Measurements from ENCODE around the gene CDC7. TPM values are rescaled to one million over a fixed set of nuclear protein-coding genes. Genes with fewer than 3 reads are reported as not detected.
"Not testable (repeated sequence)": the region's sequence is repeated elsewhere in the genome, so short reads cannot be mapped to it uniquely, and the experiment has no call there.

CDC7 gene
- total RNA-seq, 1 experiment from 2014 or later, result 24.5 TPM

DNA sequence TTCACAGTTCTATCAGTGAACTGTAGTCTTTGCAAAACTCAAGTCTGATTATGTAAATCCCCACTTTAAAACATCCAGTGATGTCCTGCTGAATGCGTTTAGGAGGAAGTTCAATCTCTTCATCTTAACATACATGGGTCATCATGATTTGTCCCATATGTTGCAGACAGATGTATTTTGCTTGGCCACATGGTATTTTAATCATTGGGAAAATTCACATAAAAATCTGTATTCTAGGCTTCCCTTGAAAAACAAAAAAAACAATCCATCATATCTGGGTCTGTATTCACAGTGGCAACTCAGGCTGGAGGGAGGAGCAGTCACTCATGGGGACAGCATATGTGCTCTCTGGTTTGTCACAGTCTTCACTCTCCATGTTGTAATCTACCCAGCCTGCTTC is 44.8 kb upstream of the CDC7 start:
- Histone ChIP-seq H2AFZ (ENCODE audit: low read depth, low read length, poor library complexity, severe bottlenecking) (no peak overlapping the region), H3K27ac (ENCODE audit: low read depth, low read length) (no peak overlapping the region), H3K9ac (ENCODE audit: low read length) (no peak overlapping the region), H3K79me2 (ENCODE audit: insufficient read depth, low read length) (no peaks in the 10 kb centered on the region), H3K9me2 (ENCODE audit: insufficient read depth) (no peaks in the 10 kb centered on the region), H3K4me1 (ENCODE audit: control insufficient read depth in 1 of 2, insufficient read depth in 2 of 2, low read length in 2 of 2) (no peaks in the 10 kb centered on the region), H3K9me3 (ENCODE audit: control insufficient read depth in 1 of 2, insufficient read depth in 1 of 2, low read depth in 1 of 2, low read length in 2 of 2) (no peaks in the 10 kb centered on the region), H3K4me2 (ENCODE audit: low read length) (no peak overlapping the region), H3K27me3 (ENCODE audit: insufficient read depth, low read length) (no peaks in the 10 kb centered on the region), H3K4me3 (replicated peaks in 1 of 2; ENCODE audit: low read depth in 1 of 2, low read length in 2 of 2) (no peak overlapping the region), H4K20me1 (ENCODE audit: insufficient read depth) (no peaks in the 10 kb centered on the region), H3K36me3 (ENCODE audit: control insufficient read depth in 1 of 2, insufficient read depth in 2 of 2, low read length in 2 of 2) (no peaks in the 10 kb centered on the region)
- BruUV-seq (replicated peaks), result no TSS peak
- CTCF ChIA-PET, result no interaction called here
- POLR2A ChIA-PET, result no interaction called here
- RAD21 ChIA-PET (ENCODE audit: low non-redundant PET in 1 of 2, low total read pairs in 2 of 2, uncharacterized antibody in 2 of 2, unreplicated experiment in 2 of 2), result no interaction called here
- TF ChIP-seq SIN3A (IDR thresholded peaks at IDR 0.05; ENCODE audit: low read depth), result no peak
- no peak for TF ChIP-seq ZNF274 (IDR thresholded peaks at IDR 0.05; ENCODE audit: low read depth, low read length)
- TF ChIP-seq FOSL1 (IDR thresholded peaks at IDR 0.05; ENCODE audit: low read depth), result no peak
- TF ChIP-seq YY1 (IDR thresholded peaks at IDR 0.05; ENCODE audit: extremely low read depth, insufficient replicate concordance, low read depth, low read length), result no peak
- TF ChIP-seq JUND (IDR thresholded peaks at IDR 0.05), result no peak
- TF ChIP-seq, protein P1, sequence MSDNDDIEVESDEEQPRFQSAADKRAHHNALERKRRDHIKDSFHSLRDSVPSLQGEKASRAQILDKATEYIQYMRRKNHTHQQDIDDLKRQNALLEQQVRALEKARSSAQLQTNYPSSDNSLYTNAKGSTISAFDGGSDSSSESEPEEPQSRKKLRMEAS (IDR thresholded peaks at IDR 0.05), result no peak
- TF ChIP-seq, protein P2, sequence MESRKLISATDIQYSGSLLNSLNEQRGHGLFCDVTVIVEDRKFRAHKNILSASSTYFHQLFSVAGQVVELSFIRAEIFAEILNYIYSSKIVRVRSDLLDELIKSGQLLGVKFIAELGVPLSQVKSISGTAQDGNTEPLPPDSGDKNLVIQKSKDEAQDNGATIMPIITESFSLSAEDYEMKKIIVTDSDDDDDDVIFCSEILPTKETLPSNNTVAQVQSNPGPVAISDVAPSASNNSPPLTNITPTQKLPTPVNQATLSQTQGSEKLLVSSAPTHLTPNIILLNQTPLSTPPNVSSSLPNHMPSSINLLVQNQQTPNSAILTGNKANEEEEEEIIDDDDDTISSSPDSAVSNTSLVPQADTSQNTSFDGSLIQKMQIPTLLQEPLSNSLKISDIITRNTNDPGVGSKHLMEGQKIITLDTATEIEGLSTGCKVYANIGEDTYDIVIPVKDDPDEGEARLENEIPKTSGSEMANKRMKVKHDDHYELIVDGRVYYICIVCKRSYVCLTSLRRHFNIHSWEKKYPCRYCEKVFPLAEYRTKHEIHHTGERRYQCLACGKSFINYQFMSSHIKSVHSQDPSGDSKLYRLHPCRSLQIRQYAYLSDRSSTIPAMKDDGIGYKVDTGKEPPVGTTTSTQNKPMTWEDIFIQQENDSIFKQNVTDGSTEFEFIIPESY (IDR thresholded peaks at IDR 0.05; ENCODE audit: extremely low read depth, insufficient replicate concordance, low read length), result no peak
- no peak for TF ChIP-seq EZH2 (IDR thresholded peaks at IDR 0.05)
- ATAC-seq (no peak), DNase-seq (ENCODE audit: low read depth, low spot score) (no peak)
- intact Hi-C loops (cut with micrococcal nuclease), result no loop called here

DNA sequence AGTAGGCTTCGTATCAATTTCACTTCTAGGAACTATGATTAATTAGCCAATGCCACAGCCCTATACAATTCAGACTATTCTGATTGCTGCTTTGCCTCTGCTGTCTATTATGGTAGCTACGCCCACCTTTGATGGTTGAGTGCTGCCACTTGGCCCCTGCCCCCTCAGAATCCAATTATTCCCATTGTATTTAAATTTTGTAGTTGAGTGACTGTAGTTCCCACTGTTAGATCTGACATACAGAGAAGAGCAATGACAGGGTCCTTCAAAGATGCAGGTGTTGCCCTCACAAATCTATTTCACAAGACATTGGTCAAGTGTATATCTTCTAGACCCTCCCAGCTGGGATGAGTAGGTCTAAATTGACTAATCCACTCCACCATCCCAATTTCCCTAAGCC is 35.3 kb upstream of the CDC7 start:
- H3K79me2 ChIP-seq (ENCODE audit: insufficient read depth, low read length); intact Hi-C loops (cut with micrococcal nuclease); H3K9me3 ChIP-seq (ENCODE audit: control insufficient read depth in 1 of 2, insufficient read depth in 1 of 2, low read depth in 1 of 2, low read length in 2 of 2); H3K9ac ChIP-seq (ENCODE audit: low read length); CTCF ChIA-PET; DNase-seq (ENCODE audit: low read depth, low spot score); H3K27ac ChIP-seq (ENCODE audit: low read depth, low read length); RAD21 ChIA-PET (ENCODE audit: low non-redundant PET in 1 of 2, low total read pairs in 2 of 2, uncharacterized antibody in 2 of 2, unreplicated experiment in 2 of 2); H3K36me3 ChIP-seq (ENCODE audit: control insufficient read depth in 1 of 2, insufficient read depth in 2 of 2, low read length in 2 of 2); POLR2A ChIA-PET; H4K20me1 ChIP-seq (ENCODE audit: insufficient read depth); ATAC-seq; H3K4me2 ChIP-seq (ENCODE audit: low read length); H3K4me1 ChIP-seq (ENCODE audit: control insufficient read depth in 1 of 2, insufficient read depth in 2 of 2, low read length in 2 of 2); H3K27me3 ChIP-seq (ENCODE audit: insufficient read depth, low read length); H3K9me2 ChIP-seq (ENCODE audit: insufficient read depth); BruUV-seq (replicated peaks); H3K4me3 ChIP-seq (replicated peaks in 1 of 2; ENCODE audit: low read depth in 1 of 2, low read length in 2 of 2); H2AFZ ChIP-seq (ENCODE audit: low read depth, low read length, poor library complexity, severe bottlenecking): not testable (repeated sequence)

Measured in HCT116 (cell line).